ENCODE results near the gene HGD.
"Not testable (repeated sequence)": the region's sequence is repeated elsewhere in the genome, so short reads cannot be mapped to it uniquely, and the experiment has no call there.

Gene HGD

DNA sequence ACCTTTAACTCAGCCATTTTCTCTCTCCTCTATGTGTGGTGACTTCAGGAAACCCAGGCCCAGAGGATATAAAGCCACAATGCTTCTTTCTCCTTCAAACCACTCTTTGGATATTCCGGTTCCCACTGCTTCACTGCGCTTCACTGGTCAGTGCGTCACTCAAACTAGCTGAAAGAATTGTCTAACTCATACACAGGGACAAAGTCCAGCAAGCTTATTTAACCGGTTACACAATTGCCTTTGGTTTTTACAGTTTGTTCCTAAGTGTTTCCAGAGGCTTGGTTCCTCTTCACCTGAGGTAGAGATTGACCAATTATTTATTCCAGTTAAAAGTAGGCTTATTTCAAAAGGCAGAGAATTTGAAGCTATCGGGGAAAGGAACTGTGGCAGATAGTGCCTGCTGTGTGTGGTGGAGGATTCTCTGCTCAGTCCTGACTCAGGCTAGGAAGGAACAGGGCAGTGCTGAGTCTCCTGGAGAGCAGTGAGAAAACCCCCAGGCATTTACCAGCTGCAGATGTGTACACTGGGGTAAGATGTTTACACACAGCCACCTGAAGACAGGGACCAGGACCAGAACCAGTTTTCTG, at the start of gene HGD:
TSS of gene HGD (minus strand) at position 145 of the 587 bp plus-strand sequence. CDS start at position 17, 128 bp downstream.
- DNase-seq: no peak

GRCh38 chr3:120730576-120731542, 48.8 kb upstream of the HGD start:
- no peak for DNase-seq

- no peak for DNase-seq
Observed at GRCh38 chr3:120726791-120727190, 44.8 kb upstream of the HGD start.

DNA sequence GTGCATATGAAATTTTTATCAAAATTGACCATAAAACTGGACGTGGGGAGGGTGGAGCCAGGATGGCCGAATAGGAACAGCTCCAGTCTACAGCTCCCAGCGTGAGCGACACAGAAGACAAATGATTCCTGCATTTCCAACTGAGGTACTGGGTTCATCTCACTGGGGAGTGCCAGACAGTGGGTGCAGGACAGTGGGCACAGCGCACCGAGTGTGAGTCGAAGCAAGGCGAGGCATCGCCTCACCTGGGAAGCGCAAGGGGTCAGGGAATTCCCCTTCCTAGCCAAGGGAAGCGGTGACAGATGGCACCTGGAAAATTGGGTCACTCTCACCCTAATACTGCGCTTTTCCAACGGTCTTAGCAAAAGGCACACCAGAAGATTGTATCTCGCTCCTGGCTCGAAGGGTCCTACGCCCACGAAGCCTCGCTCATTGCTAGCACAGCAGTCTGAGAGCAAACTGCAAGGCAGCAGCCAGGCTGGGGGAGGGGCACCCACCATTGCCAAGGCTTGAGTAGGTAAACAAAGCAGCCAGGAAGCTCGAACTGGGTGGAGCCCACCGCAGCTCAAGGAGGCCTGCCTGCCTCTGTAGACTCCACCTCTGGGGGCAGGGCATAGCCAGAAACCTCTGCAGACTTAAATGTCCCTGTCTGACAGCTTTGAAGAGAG, 37.3 kb upstream of the HGD start:
- DNase-seq: not testable (repeated sequence)

DNA sequence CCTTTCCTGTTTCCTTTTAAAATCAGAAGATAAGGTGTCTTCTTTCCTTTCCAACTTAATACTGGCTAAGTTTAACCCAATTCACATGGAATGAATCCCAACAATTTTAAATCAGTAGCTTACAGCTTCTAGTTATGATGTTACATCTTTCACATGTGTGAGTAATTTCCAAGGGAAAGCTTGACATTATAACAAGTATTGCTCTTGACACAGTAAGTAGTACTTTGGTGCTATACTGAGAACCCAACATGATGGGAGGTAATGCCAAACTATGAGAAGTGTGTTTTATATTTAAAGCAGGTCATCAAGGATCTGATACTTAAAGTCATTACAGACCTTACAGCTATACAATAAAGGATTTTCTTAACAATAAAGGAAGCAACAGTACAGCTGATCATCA, 31.2 kb upstream of the HGD start:
- no peak for DNase-seq

GRCh38 chr3:120710369-120710768, 28.3 kb upstream of the HGD start:
- DNase-seq: no peak

GRCh38 chr3:120708408-120708807, 26.4 kb upstream of the HGD start:
- no peak for DNase-seq

- DNase-seq: no peak
Observed at GRCh38 chr3:120706950-120707349, 24.9 kb upstream of the HGD start.

- DNase-seq: no peak
Observed at GRCh38 chr3:120705884-120706582, 24.0 kb upstream of the HGD start.

- no peak for DNase-seq
Observed at GRCh38 chr3:120699333-120699732, 17.3 kb upstream of the HGD start.

GRCh38 chr3:120693439-120694171, 11.6 kb upstream of the HGD start:
- DNase-seq: no peak

GRCh38 chr3:120689395-120689794, 7.4 kb upstream of the HGD start:
- DNase-seq: no peak

DNA sequence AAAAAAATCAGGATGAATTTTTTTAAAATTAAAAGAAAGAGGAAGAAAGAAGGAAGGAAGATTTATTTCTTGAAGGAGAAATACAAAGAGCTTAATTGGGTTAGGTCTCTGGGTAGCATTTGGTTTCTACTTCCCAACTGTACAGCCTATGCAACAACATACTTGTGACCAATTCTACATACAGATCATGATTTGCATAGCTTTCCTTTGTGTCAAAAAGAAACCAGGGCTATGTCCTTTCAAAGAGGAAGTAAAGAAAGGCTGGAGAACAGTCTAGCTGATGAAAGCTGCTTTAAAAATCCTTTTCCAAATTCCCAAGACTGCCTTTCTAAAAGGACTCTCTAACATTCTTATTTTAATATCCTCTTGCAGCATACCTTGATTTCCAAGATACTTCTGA, 6.1 kb upstream of the HGD start:
- DNase-seq: no peak

DNA sequence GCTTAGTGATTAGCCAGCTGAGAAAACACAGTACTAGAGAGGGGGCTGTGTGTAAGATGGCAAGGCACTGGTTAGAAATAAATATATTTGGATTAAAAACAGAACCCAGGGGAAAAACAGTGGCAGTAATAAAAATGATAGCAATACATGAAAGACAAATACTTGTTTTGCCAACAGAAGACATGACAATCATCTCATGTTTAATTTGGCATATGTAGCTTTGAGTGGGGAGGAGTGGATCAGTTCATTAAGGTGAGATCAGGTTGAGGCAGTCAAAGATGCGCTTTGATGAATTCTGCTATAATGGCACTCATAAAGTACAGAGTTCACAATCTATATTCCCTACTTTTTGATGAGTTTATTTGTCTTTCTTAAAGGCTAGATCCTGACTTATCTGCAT, 3.4 kb upstream of the HGD start:
- DNase-seq: no peak

DNA sequence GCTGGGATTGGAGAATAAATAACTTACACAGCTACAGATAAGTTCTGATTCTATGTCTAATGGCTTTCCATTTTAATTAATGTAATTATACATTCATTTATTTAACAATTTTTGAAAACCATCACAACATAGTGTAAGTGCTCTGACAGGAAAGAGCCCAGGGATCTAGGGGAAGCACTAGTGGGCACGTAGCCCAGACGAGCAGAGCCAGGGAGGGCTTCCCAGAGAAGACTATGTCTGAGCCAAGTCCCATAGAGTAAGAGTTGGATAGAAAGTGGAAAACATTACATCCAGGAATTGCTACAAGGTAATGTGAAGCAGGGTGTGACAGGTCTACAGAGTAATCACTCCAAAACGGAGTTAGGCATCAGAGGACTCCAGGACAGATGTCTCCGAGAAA, 2.9 kb upstream of the HGD start:
- no peak for DNase-seq

GRCh38 chr3:120683671-120684301, 1.7 kb upstream of the HGD start:
- DNase-seq: no peak

DNA sequence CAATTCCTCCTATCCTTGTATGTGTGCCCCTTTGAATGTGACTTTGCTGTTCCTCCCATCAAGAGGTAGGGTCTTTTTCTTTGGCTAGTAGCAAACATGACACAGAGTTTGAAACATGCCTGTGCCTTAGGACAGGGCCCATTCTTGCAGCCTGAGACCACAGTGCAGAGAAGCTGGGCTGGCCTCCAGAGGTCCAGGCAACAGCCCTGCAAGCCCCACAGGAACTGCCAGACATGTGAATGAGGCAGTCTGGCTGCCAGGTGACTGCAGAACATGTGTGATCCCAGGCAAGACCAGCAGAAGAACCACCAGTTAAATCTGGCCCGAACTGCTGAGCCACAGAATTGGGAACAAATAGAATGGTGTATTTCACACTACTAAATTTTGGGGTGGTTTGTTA, 1.2 kb upstream of the HGD start:
- no peak for DNase-seq

DNA sequence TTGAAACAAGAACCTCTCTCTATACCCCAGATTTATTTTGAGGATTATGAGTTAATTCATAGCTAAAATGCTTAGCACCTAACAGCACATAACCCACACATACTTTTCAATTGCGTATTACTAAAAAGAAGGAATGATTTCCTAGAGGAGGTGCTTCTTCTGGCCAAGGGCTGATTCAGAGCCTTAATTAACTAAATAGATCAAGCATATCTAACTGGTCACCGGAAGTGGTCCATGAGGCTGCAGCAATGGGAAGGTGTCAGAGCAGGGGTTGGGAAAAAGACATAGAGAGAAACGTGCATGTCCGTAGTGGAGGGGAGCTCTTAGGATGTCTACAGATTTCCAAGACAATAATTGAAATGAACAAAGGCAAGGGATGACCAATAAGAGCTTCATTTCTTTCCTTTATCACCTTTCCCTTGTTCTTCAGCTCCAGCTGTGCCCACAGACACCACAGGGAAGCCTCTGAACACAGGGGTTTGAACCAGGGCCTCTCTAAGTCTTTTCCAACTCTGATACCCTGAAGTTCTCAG, 467 bp downstream of the HGD start:
- no peak for DNase-seq

DNA sequence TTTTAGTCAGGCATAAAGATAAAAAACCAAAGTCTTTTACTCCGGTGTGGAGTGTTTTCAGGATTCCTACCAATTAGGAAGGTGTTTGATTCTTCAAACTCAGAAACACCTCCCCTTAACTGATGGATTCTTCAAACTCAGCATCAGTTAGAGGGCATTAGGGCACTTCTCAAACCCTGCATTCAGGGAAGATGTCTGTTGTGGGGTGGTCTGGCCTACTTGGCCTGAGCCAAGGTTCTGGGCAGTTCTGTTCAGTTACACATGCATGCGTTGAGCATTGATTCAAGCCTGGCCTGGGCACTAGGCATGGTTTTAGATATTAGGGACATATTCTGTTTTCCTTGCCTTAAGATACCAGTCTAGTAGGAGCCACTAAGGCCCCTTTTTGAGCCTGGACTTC, 1.0 kb downstream of the HGD start:
- no peak for DNase-seq

GRCh38 chr3:120680193-120680894, 1.7 kb downstream of the HGD start:
- DNase-seq: no peak

DNA sequence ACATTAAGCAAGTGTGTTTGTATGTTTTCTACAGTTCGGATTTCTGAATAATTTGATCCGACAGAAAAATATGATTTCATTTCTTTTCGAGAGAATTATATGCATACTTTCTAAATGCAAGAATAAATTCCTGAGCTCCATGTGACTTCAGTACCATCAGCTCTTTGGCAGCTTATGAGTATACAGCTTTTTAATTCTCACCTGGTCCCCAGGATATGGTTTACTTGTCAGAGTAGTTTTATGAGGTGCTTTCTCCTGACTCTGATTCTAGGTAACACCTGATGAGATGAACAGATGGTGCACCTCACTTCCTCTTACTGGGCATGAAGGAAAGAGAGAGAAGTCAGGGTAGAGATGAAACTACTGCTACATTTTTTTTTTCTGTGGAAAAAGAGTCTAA, 3.1 kb downstream of the HGD start:
- DNase-seq: no peak
